HK-2 (cell line): Measurements from ENCODE around the gene TMC7.

ENCODE experiments used
- DNase-seq: peaks from one replicate; pipeline ENCODE4 v3.0.0-alpha.2; 2018; ENCODE audit not compliant: unreplicated experiment

Gene TMC7

DNA sequence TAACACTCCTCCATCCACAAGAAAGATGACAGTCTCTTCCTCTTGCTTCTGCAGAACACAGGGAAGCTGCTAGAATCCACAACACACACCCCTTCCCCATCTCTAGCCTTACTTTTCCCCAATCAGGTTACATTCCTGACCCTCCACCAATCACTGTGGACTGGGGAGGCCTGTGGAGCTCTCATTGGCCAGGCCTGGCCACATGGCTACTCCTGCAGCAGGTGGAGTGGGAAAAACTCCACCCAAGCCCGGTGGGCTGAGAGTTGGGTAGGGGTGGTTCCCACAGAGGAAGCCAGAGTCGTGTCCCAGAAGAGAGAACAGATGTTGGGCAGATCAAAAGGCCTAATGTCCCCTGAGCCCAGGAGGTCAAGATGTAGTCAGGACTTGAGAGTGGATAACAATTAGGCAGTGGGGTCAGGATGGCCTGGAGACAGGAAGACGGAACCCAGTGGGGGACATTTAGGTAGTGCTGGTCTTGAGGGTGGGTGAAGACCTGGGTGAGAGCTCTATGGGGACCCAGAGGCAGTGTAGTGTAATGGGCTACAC, 105.7 kb downstream of the TMC7 start:
- no peak for DNase-seq

DNA sequence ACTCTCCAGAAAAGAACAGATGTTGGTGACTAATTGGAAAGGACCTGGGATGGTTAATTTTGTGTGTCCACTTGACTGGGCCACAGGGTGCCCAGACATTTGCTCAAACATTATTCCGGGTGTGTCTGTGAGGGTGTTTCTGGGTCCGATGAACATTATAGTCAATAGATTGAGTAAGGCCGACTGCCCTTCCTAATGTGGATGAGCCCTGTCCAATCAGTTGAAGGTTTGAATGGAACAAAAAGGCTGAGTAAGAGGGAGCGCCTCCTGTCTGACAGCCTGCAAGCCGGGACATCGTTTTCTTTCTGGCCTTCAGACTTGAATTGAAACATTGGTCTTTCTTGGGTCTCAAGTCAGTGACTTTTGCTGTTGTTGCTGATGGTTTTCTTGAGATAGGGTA, 107.2 kb downstream of the TMC7 start:
- no peak for DNase-seq

DNA sequence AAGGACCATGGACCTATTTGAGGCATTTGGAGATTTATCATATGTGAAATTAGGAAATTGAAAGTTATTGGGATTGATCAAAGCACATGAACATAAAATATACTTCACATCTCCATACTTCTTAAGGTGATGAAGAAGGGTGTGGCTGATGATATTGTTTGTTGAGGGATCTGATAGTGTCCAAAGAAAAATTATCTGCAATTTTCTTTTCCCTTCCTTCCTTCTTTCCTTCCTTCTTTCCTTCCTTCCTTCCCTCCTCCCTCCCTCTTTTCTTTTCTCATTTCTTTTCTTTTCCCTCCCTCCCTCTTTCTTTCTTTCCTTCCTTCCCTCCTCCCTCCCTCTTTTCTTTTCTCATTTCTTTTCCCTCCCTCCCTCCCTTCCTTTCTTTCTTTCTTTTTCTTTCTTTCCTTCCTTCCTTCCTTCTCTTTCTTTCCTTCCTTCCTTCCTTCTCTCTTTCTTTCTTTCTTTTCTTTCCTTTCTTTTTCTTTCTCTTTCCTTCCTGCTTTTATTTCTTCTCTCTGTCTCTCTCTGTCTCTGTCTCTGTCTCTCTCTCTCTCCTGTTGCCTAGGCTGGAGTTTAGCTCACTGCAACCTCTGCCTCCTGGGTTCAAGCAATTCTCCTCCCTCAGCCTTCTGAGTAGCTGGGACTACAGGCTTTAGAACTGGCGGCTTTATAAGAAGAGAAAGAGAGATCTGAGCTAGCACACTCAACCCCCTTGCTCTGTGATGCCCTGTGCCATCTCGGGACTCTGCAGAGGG, 109.1 kb downstream of the TMC7 start:
- no peak for DNase-seq

- DNase-seq, result no peak
Observed at GRCh38 chr16:19093631-19094541, 110.2 kb downstream of the TMC7 start.

GRCh38 chr16:19094542-19095365, 111.0 kb downstream of the TMC7 start:
- DNase-seq, result no peak

GRCh38 chr16:19095654-19096053, 111.9 kb downstream of the TMC7 start:
- DNase-seq, result no peak

DNA sequence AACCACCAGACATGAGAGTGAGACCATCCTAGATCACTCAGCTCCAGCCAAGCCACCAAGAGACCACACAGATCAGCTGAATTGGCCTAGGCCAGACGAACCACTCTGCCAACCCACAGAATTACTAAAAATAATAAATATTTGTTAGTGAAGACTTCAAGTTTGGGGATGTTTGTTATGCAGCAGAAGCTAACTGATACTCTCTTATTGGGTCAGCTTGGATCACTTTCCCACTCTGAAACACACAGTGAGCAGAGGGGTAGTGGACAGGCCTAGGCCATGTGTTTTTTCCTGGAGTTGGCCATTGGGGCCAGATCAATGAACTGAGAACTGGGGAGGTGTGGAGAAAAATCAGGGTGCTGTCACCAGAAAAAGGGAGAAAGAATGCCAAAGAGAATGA, 114.4 kb downstream of the TMC7 start:
- DNase-seq, result no peak

GRCh38 chr16:19102187-19102872, 118.6 kb downstream of the TMC7 start:
- no peak for DNase-seq

DNA sequence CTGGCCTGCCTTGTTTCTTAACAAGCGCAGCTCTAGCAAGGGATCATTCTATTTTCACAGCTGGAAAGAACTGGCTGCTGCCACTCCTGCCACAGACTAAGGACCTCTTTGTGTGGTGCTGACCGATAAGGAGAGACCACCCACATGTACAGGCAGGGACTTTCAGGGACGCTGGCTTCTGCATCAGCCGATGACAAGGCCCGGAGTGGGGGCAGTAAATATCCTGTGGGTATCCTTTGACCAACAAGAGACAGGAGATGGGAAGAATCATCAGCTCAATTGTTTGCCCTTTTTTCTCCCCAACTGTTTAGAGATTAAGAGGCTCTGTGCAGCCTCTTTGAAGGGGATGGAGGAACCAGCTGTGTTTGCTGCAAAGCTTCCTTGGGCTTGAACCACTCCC, 120.9 kb downstream of the TMC7 start:
- DNase-seq, result no peak

- DNase-seq, result no peak
Observed at GRCh38 chr16:19105131-19105530, 121.4 kb downstream of the TMC7 start.

DNA sequence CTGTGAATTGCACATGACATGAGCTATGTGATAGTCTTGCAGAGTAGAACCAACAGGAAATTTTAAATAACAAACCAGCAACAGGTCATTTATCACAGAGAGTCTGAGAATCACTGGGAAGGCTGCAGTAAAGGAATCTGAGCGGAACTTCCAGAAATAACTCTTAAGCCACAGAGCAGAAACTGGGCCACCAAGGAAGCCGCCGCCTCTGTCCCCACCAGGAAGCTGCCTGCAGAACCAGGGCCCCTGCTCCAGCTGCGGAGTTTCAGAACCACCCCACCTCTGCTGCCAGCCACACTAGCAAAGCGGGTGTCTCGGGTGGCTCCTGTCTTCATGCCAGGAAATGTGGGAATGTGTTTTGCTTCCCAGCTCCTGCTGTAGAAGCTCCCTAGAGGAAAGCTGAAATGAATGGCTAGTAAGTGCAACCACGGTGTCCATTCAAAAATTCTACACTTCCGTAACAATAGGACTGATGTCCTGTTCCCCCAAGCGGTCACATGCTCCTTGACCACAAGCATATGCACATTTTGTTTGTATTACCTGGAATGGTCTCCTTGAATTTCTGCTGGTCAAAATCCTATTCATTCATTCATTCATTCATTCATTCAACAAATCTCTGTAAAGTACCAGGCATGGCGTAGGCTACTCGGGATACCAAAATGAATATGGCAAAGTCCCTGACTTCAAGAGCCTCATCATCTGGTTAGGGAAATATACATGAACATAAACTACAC, 122.3 kb downstream of the TMC7 start:
- no peak for DNase-seq

DNA sequence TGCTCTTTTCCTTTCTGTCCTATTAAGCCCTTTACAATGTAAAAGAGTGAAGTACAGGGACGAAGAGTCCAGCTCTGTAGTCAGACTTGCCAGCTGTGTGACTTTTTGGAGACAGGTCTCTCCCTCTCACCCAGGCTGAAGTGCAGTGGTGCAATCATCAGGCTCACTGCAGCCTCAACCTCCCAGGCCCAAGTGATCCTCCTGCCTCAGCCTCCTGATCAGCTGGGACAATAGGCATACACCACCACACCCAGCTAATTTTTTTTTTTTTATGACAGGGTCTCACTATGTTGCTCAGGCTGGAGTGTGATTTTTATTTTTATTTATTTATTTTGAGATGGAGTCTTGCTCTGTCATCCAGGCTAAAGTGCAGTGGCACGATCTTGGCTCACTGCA, 122.9 kb downstream of the TMC7 start:
- DNase-seq, result no peak

- DNase-seq, result no peak
Observed at GRCh38 chr16:19108409-19109287, 124.9 kb downstream of the TMC7 start.

DNA sequence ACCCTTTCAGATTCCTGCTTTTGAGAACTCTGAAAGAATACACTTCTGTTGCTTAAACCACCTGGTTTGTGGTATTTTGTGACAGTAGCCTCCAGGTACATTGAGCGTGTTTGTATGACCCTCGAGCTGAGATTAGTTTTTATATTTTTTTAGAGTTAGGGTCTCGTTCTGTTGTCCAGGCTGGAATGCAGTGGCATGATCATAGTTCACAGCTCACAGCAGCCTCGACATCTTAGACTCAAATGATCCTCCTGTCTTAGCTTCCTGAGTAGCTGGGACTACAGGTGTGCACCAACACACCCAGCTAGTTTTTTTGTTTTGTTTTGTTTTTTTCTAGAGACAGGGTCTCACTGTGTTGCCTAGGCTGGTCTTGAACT, 125.5 kb downstream of the TMC7 start:
- no peak for DNase-seq

DNA sequence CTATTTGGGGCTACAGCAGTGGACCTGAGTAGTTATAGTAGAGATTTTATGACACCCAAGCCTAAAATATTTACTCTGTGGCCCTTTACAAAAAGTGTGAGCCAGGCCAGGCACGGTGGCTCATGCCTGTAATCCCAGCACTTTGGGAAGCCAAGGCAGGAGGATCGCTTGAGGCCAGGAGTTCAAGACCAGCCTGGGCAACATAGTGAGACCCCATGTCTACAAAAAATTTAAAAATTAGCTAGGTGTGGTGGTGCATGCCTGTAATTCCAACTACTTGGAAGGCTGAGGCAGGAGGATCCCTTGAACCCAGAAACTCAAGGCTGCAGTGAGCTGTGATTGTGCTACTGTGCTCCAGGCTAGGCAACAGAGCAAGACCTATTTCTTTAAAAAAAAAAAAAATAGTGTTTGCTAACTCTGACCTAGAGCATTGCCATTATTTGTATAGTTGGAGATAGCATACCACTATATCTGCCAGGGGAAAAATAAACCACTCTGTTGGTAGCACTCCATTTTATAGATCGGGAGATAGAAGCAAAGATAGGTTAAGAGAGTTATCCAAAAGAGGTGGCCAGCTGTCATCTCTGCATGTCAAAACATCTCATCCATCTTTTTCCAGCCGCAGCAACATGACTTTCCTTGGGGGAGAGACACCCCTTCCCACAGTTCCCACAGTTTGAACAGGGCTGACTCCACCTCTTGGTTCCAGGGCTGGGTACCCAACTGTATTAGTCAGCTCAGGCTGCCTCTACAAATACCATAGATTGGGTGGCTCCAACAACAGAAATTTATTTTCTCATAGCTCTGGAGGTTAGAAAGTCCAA, 127.0 kb downstream of the TMC7 start:
- no peak for DNase-seq

GRCh38 chr16:19112099-19112407, 128.3 kb downstream of the TMC7 start:
- DNase-seq, result no peak
